ENCODE results near the gene IAPP. TPM values are rescaled to one million over a fixed set of nuclear protein-coding genes. Genes with fewer than 3 reads are reported as not detected.

IAPP gene
- total RNA-seq, 1 experiment from 2014 or later: not detected

Other genes with a start within 250 kb of the IAPP start
- not detected in 2 replicates for gene SLCO1B1, start 241.7 kb upstream of the IAPP start, total RNA-seq (2014; rRNA removed; shearing (Covaris generic); ENCODE audit: low replicate concordance)
- gene SLCO1A2, start 38.0 kb upstream of the IAPP start, total RNA-seq (2014; rRNA removed; shearing (Covaris generic); ENCODE audit: low replicate concordance): not detected in 2 replicates
- 5.2 and 9.5 TPM in 2 replicates for gene PYROXD1, start 64.8 kb downstream of the IAPP start, total RNA-seq (2014; rRNA removed; shearing (Covaris generic); ENCODE audit: low replicate concordance)
- 58.1 and 75.4 TPM in 2 replicates for gene RECQL, start 128.7 kb downstream of the IAPP start, total RNA-seq (2014; rRNA removed; shearing (Covaris generic); ENCODE audit: low replicate concordance)
- 56.6 and 84.0 TPM in 2 replicates for gene GOLT1B, start 128.9 kb downstream of the IAPP start, total RNA-seq (2014; rRNA removed; shearing (Covaris generic); ENCODE audit: low replicate concordance)
- 33.4 and 49.3 TPM in 2 replicates for gene SPX, start 153.4 kb downstream of the IAPP start, total RNA-seq (2014; rRNA removed; shearing (Covaris generic); ENCODE audit: low replicate concordance)
- not detected in 2 replicates for gene GYS2, start 231.9 kb downstream of the IAPP start, total RNA-seq (2014; rRNA removed; shearing (Covaris generic); ENCODE audit: low replicate concordance)

All from Caki2 (cell line).